ENCODE data around the gene CRIP1. TPM values are rescaled to one million over a fixed set of nuclear protein-coding genes. Genes with fewer than 3 reads are reported as not detected.

CRIP1 gene
- polyA plus RNA-seq, 3 donors = 24.1 to 32.5 (median 28.8) TPM

GRCh38 chr14:105479431-105480158 is 7.1 kb upstream of the CRIP1 start:
- DNase-seq (ENCODE audit: low read depth in 3 of 3, low spot score in 2 of 3) = no peak

- no peak for DNase-seq (ENCODE audit: low read depth in 3 of 3, low spot score in 2 of 3)
These were observed 6.4 kb upstream of the CRIP1 start for GRCh38 chr14:105480199-105480746.

- peak; percentile 81 to 91 (median 86) for DNase-seq (ENCODE audit: low read depth in 3 of 3, low spot score in 2 of 3)
These were observed 5.6 kb upstream of the CRIP1 start for GRCh38 chr14:105480807-105481801.

GRCh38 chr14:105481886-105482457 is 4.7 kb upstream of the CRIP1 start:
- peak; percentile 92 to 95 (median 93) for DNase-seq (ENCODE audit: low read depth in 3 of 3, low spot score in 2 of 3)

- no peak for DNase-seq (ENCODE audit: low read depth in 3 of 3, low spot score in 2 of 3)
These were observed 4.1 kb upstream of the CRIP1 start for GRCh38 chr14:105482486-105483110.

- no peak for DNase-seq (ENCODE audit: low read depth in 3 of 3, low spot score in 2 of 3)
These were observed 3.2 kb upstream of the CRIP1 start for GRCh38 chr14:105483300-105484068.

GRCh38 chr14:105484069-105484996 is 2.4 kb upstream of the CRIP1 start:
- DNase-seq (ENCODE audit: low read depth in 3 of 3, low spot score in 2 of 3) = no peak

- DNase-seq (ENCODE audit: low read depth in 3 of 3, low spot score in 2 of 3) = no peak
These were observed 1.7 kb upstream of the CRIP1 start for GRCh38 chr14:105484997-105485393.

- no peak for DNase-seq (ENCODE audit: low read depth in 3 of 3, low spot score in 2 of 3)
These were observed 935 bp upstream of the CRIP1 start for GRCh38 chr14:105485739-105486162.

GRCh38 chr14:105486974-105487448 is 325 bp downstream of the CRIP1 start:
- no peak for DNase-seq (ENCODE audit: low read depth in 3 of 3, low spot score in 2 of 3)

GRCh38 chr14:105487449-105487985 is 831 bp downstream of the CRIP1 start:
- DNase-seq (ENCODE audit: low read depth in 3 of 3, low spot score in 2 of 3) = no peak

- no peak for DNase-seq (ENCODE audit: low read depth in 3 of 3, low spot score in 2 of 3)
These were observed 1.5 kb downstream of the CRIP1 start for GRCh38 chr14:105487986-105488777.

- DNase-seq (ENCODE audit: low read depth in 3 of 3, low spot score in 2 of 3) = no peak
These were observed 2.3 kb downstream of the CRIP1 start for GRCh38 chr14:105488781-105489541.

GRCh38 chr14:105489542-105490266 is 3.0 kb downstream of the CRIP1 start:
- DNase-seq (ENCODE audit: low read depth in 3 of 3, low spot score in 2 of 3) = peak; percentile 86 to 89 (median 87)

- no peak for DNase-seq (ENCODE audit: low read depth in 3 of 3, low spot score in 2 of 3)
These were observed 3.5 kb downstream of the CRIP1 start for GRCh38 chr14:105490267-105490571.

Data from right renal cortex interstitium (tissue), 3 donors.